Epidermal melanocyte (primary cell): ENCODE data around the gene NHSL2.

Experiments used
- DNase-seq: peaks from one replicate; pipeline ENCODE4 v3.0.0; 2011; ENCODE audit warnings: low spot score; ENCODE audit not compliant: insufficient read length

The NHSL2 gene

GRCh38 chrX:72127332-72127731 is 216.7 kb downstream of the NHSL2 start:
- no peak for DNase-seq

DNA sequence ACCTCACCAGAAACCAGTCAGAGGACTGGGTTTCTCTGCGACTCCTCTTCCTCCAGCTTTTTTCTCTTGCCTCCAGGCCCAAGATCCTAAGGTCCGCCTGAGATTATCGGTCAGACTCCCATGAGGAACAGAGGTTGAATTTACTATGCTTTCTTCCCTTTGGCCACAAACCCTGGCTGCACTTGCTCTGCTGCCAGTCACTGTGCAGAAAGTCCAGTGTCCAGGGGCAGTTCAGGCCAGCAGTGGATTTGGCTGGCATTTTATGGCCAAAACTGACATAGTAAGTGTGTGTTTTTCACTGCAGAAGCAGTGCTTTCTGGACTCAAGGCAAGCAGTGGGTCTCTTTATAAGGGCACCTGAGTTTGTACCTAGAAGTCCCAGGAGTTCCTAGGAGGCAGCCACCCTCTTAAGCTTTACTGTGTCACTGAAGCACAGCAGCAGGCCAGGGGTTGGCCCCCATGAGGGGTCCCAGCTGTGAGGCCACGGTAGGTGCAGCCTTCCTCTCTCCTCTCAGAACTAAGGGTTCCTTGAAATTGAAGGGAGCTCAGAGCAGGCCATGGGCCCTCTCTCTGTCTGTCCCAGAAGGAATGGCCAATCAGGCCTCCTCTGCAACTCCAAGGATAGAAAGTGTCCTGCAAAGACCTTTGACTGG is 217.7 kb downstream of the NHSL2 start:
- no peak for DNase-seq

DNA sequence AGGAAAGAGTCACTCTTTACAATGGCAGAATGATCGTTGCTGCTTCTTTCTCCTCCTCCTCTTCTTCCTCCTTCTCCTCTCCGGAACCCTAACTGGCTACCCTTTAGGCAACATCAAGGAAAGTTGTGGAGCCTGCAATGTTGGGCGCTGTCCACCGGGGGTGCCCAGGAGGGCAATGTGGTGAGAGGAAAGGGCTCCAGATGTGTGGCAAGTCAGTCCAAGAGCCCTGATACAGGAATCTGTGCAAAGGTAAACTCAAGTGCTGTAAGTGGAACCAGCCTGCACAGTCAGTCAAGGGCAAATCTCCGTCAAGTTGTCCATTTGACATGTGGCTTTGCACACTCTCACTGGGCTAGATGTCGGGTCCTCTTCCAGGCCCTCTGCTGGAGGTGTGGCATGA is 218.2 kb downstream of the NHSL2 start:
- no peak for DNase-seq

DNA sequence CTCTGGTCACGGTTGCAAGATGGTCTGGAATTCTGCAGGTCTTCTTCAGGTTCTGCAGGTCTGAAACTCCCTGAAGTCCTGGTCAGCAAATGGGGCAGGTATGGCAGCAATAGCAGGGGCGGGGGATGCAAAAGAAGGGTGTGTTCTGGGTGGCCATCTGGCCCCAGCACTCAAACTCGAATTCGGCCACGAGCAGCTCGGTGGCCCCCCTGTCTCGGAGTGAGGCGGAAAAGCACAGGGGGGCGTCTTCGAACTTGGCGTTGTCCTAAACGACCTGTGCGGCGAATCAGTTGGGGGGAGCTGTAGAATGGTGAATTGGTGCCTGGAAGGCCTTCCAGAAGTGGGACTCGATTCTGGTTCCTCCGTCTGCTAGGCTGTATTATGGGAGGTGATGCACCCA is 219.0 kb downstream of the NHSL2 start:
- no peak for DNase-seq

DNA sequence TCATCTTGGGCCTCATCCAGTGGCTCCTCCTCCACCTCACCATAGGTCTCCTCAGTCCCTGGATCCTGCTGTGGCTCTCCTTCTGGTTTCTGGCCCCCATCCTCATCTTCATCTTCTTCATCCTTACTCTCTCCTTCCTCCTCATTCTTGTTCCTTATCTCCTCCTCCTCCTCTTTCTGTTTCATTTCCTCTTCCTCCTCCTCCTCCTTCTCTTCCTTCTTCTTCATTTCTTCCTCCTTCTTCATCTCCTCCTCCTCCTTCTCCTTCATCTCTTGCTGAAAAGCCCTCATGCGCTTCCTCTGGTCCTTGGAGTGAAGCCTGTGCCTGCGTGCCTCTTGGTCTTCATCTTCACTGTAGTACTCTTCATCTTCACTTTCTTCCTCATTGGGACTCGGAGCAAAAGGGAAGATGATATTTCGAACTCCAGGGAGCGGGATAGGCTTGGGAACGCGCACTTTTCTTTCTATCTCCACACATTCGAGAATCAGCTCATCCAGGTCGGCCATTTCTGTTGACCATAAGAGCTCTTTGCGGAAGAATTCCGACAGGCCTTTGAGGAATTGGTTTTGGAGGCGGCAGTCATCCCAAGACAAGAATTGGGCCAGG is 219.6 kb downstream of the NHSL2 start:
- DNase-seq: no peak

DNA sequence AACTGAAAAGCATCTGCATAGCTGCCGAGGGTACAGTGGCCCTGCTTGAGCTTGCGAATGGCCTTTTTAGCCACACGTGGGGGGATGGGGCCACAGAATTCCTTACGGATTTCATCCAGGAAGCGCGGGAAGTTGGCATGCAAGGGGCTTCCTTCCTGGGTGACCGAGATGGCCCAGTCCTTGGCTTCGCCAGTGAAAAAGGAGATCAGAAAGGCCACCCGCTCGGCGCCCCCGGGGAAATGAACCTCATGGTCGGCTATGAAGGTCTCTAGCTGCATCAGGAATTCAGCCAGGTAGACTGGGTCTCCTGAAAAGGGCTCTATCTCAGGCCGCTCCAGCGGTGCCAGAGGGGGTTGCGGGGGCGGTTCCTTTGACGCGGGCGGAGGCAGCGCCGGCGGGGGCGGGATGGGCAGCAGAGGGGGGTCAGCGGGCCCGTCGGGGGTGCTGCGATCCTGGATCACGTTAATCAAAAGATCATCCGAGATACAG is 220.2 kb downstream of the NHSL2 start:
- DNase-seq: no peak

- peak; percentile 61 for DNase-seq
Observed at GRCh38 chrX:72131317-72132294, 221.0 kb downstream of the NHSL2 start, which contains the start of gene RTL5. Gene RTL5 (minus strand): TSS chrX:72131915.

DNA sequence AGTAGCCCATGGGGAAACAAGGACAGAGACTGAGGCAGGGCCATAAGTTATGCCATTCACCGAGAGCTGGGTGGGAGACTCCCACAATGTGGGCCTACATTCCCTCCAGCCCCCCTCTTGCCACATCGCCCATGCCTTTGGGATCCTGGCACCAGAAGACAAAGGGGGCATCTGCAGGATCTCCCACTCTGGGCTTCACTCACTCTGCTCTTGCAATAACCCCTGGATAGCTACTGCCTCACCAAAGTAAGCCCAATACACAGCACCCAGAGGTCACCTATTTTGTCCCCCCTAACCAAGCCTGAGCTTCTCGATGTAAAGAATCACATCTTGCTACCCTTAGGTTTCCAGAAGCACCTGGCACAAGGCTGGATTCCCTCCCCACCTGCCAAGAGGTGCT is 221.8 kb downstream of the NHSL2 start:
- DNase-seq: no peak

GRCh38 chrX:72133851-72134546 is 223.4 kb downstream of the NHSL2 start:
- no peak for DNase-seq

DNA sequence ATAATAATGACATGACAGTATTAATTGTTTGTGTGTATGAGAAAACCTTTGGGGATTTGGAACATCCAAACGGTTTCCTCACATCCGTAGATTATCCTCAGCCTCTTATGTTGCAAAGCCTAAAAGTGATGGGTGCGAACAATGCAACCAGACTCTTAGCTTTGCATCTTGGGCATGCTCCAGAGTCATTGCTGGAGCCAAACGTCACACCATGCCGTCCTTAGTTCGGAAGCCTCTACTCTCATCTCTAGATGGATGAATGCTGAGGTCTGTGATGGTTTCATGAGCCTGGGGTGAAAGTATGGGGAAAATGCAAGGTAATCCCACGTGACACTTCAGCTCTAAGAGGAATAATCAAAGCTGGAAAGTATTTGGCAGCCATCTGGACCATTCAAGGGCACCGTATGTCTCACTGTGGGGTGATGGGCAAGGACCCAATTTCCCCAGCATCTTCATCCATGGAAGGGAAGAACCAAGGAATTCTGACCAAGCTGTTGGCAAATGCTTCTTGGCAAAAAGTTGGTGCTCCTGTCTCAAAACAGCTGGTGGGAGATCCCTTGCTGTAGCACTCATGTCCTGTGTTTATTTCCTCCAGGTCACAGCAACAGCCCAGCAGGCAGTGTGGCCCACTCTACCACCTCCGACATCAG is 227.3 kb downstream of the NHSL2 start:
- no peak for DNase-seq

GRCh38 chrX:72139538-72139937 is 228.9 kb downstream of the NHSL2 start:
- no peak for DNase-seq

DNA sequence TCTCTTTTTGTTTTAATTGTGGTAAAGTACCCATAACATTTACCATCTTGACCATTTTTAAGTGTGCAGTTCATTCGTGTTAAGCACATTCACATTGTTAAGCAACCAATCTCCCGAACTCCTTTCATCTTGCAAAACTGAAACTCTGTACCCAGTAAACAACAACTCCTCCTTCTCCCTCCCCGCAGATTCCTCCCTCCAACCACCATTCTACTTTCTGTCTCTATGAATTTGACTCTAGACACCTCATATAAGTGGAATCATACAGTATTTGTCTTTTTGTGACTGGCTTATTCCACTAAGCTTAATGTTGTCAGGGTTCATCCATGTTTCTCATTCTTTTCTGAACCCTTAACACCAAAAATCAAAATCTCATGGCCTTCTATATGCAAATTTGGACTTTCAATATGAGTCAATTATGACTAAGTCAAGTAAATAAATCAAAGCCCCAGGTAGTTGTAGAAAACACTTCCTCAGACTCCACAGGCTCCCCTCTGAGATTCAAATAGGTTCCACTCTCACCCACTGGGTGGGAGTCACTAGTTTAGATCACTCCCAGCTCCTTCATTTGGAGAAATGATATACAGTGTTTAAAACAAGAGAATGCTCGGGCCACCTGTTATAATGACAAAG is 230.8 kb downstream of the NHSL2 start:
- no peak for DNase-seq

DNA sequence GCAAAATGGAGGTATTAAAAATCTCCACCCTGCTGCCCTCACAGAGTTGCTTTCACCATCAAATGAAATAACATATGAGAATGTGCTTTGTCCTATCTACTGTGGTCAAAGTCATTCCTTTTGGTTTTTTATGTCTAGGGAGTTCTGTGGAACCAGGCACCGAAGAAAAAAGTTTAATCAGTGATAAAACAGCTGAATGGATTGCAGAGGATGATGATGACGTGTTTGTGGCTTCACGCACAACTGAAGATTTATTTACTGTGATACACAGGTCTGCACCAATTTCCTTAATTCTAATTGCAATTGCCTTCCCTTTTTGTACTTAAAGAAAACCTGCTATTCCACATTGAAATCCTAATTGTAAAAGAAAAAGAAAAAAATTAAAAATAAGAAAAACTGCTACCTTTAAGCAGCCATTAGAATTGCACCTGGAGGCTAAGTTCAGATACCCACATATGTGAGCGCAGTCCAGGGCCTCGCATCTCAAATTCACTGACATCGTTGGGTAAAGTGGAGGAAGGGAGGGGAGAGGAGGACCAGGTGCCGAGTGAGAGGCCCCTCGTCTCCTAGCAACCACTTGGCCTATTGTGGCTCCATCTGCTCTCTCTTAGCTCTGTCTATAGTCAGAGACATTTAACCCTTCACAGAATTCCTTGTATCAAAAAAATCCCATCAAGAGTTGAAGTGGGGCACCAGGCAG is 231.6 kb downstream of the NHSL2 start:
- DNase-seq: no peak

DNA sequence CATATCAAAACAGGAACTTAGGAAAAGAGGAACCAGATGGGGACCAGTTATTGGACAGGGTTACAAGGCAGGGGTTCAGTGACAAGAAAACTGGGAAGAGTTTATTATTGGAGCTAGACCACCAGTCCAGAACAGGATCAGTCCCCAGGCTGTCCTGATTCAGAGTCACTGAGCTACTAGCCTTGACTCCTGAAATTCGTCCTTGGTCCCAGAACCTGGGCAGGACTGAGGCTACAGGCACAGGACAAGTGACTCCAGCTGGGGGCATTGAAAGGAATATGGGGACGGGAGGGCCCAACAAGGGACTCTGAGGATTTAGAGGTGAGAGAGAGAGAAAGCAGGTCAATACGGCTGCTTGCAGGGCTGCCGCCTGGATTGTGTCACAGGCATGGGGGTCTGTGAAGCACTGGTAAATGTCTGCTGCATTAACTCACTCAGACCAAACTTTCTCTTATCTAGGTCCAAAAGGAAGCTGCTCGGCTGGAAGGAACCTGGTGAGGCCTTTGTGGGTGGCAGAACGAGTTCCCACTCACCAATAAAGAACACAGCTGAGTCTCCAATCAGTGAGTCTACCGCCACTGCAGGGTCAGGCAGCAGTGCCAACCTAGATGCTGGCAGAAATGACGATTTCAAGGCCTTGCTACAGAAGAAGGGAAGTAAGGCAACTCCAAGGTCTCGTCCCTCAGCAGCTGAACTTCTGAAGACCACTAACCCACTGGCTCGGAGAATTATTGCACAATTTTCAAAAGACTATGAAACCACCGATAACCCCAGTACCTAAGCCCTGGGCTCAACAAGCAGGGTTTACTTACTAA is 232.4 kb downstream of the NHSL2 start:
- DNase-seq: no peak

DNA sequence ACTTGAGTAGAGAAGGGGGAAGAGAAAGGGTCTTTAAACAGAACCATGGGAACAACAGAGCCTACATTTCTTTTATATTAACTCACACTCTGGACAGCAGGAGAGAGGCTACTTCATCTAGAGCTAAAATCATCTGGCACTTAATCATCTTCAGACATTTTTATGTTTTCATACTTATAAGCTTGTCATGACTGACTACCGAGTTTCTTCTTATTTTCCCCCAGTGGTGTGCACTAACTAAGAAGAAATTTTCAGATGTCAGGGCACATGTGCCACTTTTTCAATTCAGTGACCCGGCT is 232.9 kb downstream of the NHSL2 start:
- DNase-seq: no peak

DNA sequence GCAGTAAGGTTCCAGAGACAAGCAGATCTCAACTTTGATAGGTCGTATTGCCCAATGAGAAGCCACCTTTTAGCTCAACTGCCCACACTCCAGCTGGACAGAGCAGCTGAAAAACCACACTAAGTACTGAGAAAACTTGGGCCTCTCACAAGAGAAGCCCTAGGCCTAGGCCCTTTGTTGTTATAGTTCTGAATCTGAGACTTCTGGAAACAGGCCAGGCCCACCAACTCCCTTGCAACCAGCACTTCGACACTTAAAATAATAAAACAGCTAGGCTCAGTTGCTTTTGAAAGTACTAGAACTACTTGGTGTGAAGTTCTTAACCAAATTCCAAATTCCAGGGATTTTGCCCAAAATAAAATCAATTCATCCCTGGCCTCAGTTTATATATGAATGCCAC is 234.5 kb downstream of the NHSL2 start:
- DNase-seq: no peak

- no peak for DNase-seq
Observed at GRCh38 chrX:72146527-72146926, 235.9 kb downstream of the NHSL2 start.

GRCh38 chrX:72158773-72159172 is 248.1 kb downstream of the NHSL2 start:
- DNase-seq: no peak

DNA sequence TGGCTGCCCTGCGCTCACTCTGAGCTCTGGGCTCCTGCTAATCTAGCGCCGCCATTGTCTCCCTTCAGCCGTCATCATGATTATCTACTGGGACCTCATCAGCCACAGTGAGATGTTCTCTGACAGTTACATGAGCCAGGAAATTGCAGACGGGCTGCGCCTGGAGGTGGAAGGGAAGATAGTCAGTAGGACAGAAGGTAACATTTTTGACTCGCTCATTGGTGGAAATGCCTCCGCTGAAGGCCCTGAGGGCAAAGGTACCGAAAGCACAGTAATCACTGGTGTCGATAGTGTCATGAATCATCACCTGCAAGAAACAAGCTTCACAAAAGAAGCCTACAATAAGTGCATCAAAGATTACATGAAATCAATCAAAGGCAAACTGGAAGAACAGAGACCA is 249.1 kb downstream of the NHSL2 start:
- DNase-seq: no peak
